ENCODE measurements around the gene NT5M.
"Not testable (repeated sequence)": the region's sequence is repeated elsewhere in the genome, so short reads cannot be mapped to it uniquely, and the experiment has no call there.

The NT5M gene

DNA sequence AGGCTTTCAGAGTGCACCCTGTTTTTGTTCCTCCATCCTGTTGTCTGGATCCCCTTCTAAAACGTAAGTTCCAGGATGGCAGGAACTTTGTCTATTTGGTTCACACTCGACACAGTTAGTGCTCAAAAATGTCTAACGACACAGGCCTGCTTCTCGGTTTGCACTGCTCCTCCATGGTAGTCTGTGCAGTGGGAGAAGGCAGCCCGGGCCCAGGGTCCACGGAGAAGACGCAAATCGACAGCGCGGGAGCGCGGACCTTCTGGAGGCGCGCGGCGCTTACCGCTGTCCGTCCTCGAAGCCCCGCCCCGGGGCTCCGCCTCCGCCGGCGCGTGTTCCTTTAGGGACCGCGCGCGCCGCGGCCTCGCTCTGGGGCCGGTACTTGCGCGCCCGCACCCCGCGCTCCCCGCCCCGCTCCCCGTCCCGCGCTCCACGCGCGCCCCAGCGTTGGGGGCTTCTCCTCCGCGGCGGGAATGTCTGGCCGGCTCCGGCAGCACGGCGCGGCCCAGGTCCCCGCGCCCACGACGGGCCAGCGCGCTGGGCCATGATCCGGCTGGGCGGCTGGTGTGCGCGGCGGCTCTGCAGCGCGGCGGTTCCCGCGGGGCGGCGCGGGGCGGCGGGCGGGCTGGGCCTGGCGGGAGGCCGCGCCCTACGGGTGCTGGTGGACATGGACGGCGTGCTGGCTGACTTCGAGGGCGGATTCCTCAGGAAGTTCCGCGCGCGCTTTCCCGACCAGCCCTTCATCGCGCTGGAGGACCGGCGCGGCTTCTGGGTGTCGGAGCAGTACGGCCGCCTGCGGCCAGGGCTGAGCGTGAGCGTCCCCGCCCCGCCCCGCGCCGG lies at the start of gene NT5M:
Gene NT5M (plus strand): TSS at position 364 of the 837 bp plus-strand sequence. CDS start 178 bp downstream, at position 542.
- Histone ChIP-seq H4K20me1 (ENCODE audit: low read depth, low read length) (no peaks in the 10 kb centered on the region), H3K27me3 (ENCODE audit: low read length) (no peaks in the 10 kb centered on the region), H3K9ac (ENCODE audit: low read length) (peak within 1 kb of the TSS; percentile 89), H3K27ac (ENCODE audit: low read depth, low read length) (peak within 1 kb of the TSS; percentile 84), H3K79me2 (ENCODE audit: insufficient read depth, low read length) (peaks cover 6% of the 10 kb centered on the region; the same call in 1 of the 2 replicates), H3K4me2 (ENCODE audit: low read depth, low read length, poor library complexity, severe bottlenecking) (peak within 1 kb of the TSS; percentile 93), H3K9me2 (replicated peaks; ENCODE audit: insufficient read depth, low read length) (no peaks in the 10 kb centered on the region), H3K36me3 (ENCODE audit: low read length) (no peaks in the 10 kb centered on the region), H2AFZ (ENCODE audit: low read depth, low read length, severe bottlenecking) (peak within 1 kb of the TSS; percentile 91), H3F3A (ENCODE audit: insufficient read depth) (peaks cover 32% of the 10 kb centered on the region), H3K9me3 (ENCODE audit: insufficient read depth, low read length) (no peaks in the 10 kb centered on the region), H3K4me3 (ENCODE audit: insufficient read depth, low read length, poor library complexity, severe bottlenecking) (peak within 1 kb of the TSS; percentile 92)
- TF ChIP-seq, protein P1, sequence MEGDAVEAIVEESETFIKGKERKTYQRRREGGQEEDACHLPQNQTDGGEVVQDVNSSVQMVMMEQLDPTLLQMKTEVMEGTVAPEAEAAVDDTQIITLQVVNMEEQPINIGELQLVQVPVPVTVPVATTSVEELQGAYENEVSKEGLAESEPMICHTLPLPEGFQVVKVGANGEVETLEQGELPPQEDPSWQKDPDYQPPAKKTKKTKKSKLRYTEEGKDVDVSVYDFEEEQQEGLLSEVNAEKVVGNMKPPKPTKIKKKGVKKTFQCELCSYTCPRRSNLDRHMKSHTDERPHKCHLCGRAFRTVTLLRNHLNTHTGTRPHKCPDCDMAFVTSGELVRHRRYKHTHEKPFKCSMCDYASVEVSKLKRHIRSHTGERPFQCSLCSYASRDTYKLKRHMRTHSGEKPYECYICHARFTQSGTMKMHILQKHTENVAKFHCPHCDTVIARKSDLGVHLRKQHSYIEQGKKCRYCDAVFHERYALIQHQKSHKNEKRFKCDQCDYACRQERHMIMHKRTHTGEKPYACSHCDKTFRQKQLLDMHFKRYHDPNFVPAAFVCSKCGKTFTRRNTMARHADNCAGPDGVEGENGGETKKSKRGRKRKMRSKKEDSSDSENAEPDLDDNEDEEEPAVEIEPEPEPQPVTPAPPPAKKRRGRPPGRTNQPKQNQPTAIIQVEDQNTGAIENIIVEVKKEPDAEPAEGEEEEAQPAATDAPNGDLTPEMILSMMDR (IDR thresholded peaks at IDR 0.05; ENCODE audit: insufficient read depth, low read length, poor library complexity, severe bottlenecking) = no peak
- no peak for TF ChIP-seq EZH2phosphoT487 (conservative IDR thresholded peaks at IDR 0.05; ENCODE audit: low read length)

DNA sequence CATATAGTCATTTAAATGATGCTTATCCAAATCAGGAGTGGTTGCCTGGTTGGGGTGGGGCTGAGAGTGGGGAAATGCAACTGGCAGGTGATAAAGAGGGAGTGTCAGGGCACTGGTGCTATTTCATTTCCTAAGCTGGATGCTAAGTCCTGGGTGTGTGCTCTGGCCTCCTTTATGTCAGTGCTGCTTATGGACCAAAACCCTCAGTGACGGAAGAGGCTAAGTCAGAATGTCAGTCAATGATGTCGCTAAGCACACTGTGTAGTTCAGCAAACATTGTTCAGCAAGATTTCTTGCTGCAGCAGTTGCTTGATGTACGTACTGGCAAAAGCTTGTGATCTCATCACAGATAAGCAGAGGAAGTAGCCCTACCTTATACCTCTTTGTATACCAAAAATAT lies 49.8 kb upstream of the NT5M start:
- H4K20me1 ChIP-seq (ENCODE audit: low read depth, low read length) = no peaks in the 10 kb centered on the region
- no peak overlapping the region for H3K9ac ChIP-seq (ENCODE audit: low read length)
- no peaks in the 10 kb centered on the region for H3K79me2 ChIP-seq (ENCODE audit: insufficient read depth, low read length)
- H3K4me3 ChIP-seq (ENCODE audit: insufficient read depth, low read length, poor library complexity, severe bottlenecking) = no peak overlapping the region
- H3K9me3 ChIP-seq (ENCODE audit: insufficient read depth, low read length) = no peaks in the 10 kb centered on the region
- no peaks in the 10 kb centered on the region for H3K9me2 ChIP-seq (replicated peaks; ENCODE audit: insufficient read depth, low read length)
- no peaks in the 10 kb centered on the region for H3K27me3 ChIP-seq (ENCODE audit: low read length)
- H3K36me3 ChIP-seq (ENCODE audit: low read length) = peaks cover 33% of the 10 kb centered on the region; the same call in 1 of the 2 replicates
- no peak overlapping the region for H3K4me2 ChIP-seq (ENCODE audit: low read depth, low read length, poor library complexity, severe bottlenecking)
- H3K27ac ChIP-seq (ENCODE audit: low read depth, low read length) = no peak overlapping the region
- peaks cover 5% of the 10 kb centered on the region; the same call in 1 of the 2 replicates for H3F3A ChIP-seq (ENCODE audit: insufficient read depth)
- TF ChIP-seq EZH2phosphoT487 (conservative IDR thresholded peaks at IDR 0.05; ENCODE audit: low read length) = no peak
- TF ChIP-seq, protein P1 (IDR thresholded peaks at IDR 0.05; ENCODE audit: insufficient read depth, low read length, poor library complexity, severe bottlenecking) = no peak
- H2AFZ ChIP-seq (ENCODE audit: low read depth, low read length, severe bottlenecking) = no peak overlapping the region

DNA sequence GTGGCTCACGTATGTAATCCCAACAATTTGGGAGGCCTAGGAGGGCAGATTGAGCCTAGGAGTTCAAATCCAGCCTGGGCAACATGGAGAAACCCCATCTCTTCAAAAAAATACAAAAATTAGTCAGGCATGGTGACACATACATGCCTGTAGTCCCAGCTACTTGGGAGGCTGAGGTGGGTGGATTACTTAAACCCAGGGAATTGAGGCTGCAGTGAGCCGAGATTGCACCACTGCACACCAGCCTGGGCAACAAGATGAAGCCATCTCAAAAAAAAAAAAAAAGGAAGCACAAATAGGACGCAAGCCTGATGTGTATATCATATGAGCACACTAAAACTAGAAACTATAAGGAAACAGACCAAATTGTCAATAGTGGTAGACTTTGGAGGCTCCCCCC lies 49.1 kb upstream of the NT5M start:
- no peak overlapping the region for H3K27ac ChIP-seq (ENCODE audit: low read depth, low read length)
- H3K9ac ChIP-seq (ENCODE audit: low read length) = no peak overlapping the region

DNA sequence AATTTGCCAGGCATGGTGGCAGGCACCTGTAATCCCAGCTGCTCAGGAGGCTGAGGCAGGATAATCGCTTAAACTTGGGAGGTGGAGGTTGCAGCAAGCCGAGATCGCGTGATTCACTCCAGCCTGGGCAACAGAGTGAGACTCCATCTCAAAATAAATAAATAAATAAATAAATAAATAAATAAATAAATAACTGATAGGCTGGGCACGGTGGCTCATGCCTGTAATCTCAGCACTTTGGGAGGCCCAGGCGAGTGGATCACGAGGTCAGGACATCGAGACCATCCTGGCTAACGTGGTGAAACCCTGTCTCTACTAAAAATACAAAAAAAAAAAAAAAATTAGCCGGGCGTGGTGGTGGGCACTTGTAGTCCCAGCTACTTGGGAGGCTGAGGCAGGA lies 47.5 kb upstream of the NT5M start:
- not testable (repeated sequence) for H3K27me3 ChIP-seq (ENCODE audit: low read length); H3K9me2 ChIP-seq (replicated peaks; ENCODE audit: insufficient read depth, low read length); H3K4me2 ChIP-seq (ENCODE audit: low read depth, low read length, poor library complexity, severe bottlenecking); H3K79me2 ChIP-seq (ENCODE audit: insufficient read depth, low read length); H3F3A ChIP-seq (ENCODE audit: insufficient read depth); H3K9ac ChIP-seq (ENCODE audit: low read length); H3K9me3 ChIP-seq (ENCODE audit: insufficient read depth, low read length); H3K27ac ChIP-seq (ENCODE audit: low read depth, low read length); H4K20me1 ChIP-seq (ENCODE audit: low read depth, low read length); H3K4me3 ChIP-seq (ENCODE audit: insufficient read depth, low read length, poor library complexity, severe bottlenecking); H2AFZ ChIP-seq (ENCODE audit: low read depth, low read length, severe bottlenecking)
- peaks cover 41% of the 10 kb centered on the region; the same call in 1 of the 2 replicates for H3K36me3 ChIP-seq (ENCODE audit: low read length)

More for the DNA sequence above, 49.1 kb upstream of the NT5M start:
- TF ChIP-seq EZH2phosphoT487 (conservative IDR thresholded peaks at IDR 0.05; ENCODE audit: low read length) = no peak
- TF ChIP-seq, protein P1 (IDR thresholded peaks at IDR 0.05; ENCODE audit: insufficient read depth, low read length, poor library complexity, severe bottlenecking) = no peak
- Histone ChIP-seq H3K9me2 (replicated peaks; ENCODE audit: insufficient read depth, low read length) (no peaks in the 10 kb centered on the region), H3K9me3 (ENCODE audit: insufficient read depth, low read length) (no peaks in the 10 kb centered on the region), H3K36me3 (ENCODE audit: low read length) (peaks cover 34% of the 10 kb centered on the region; the same call in 1 of the 2 replicates), H3K27me3 (ENCODE audit: low read length) (no peaks in the 10 kb centered on the region), H2AFZ (ENCODE audit: low read depth, low read length, severe bottlenecking) (no peak overlapping the region), H3K4me3 (ENCODE audit: insufficient read depth, low read length, poor library complexity, severe bottlenecking) (no peak overlapping the region), H3F3A (ENCODE audit: insufficient read depth) (no peaks in the 10 kb centered on the region), H3K4me2 (ENCODE audit: low read depth, low read length, poor library complexity, severe bottlenecking) (no peak overlapping the region), H4K20me1 (ENCODE audit: low read depth, low read length) (no peaks in the 10 kb centered on the region), H3K79me2 (ENCODE audit: insufficient read depth, low read length) (no peaks in the 10 kb centered on the region)
